Esophagus squamous epithelium (tissue), 5 donors: ENCODE data around the gene SLC18B1. TPM values are rescaled to one million over a fixed set of nuclear protein-coding genes. Genes with fewer than 3 reads are reported as not detected.

ENCODE experiments used
- DNase-seq: peaks from one replicate; lab custom pipeline; 2025; lab: John Stamatoyannopoulos, UW
- H3K27ac ChIP-seq, 4 donors: fragments of 200-600 bp; sonication (generic); one replicate each; pipeline ENCODE4 v1.5.1; 2016 to 2019; ENCODE audit warnings: mild to moderate bottlenecking in 1 of 4
- H3K27me3 ChIP-seq, 4 donors: fragments of 200-600 bp; sonication (generic); 1 replicate in 3 of 4; 2 replicates in 1 of 4; pipeline versions ENCODE4 v1.5.1 to v1.6.0; 2017 to 2021; ENCODE audit warnings: antibody characterized with exemption in 1 of 4
- H3K36me3 ChIP-seq, 3 donors: fragments of 200-600 bp; sonication (generic); one replicate each; pipeline ENCODE4 v1.5.1; 2016 to 2019
- H3K4me1 ChIP-seq, 3 donors: fragments of 200-600 bp; sonication (generic); one replicate each; pipeline ENCODE4 v1.5.1; 2017 to 2019
- H3K4me3 ChIP-seq, 4 donors: fragments of 200-600 bp; sonication (generic); 1 replicate in 3 of 4; 2 replicates in 1 of 4; pipeline ENCODE4 v1.5.1; 2016 to 2019; ENCODE audit warnings: mild to moderate bottlenecking in 2 of 4, moderate library complexity in 1 of 4
- H3K9me3 ChIP-seq, 3 donors: fragments of 200-600 bp; sonication (generic); one replicate each; pipeline ENCODE4 v1.5.1; 2016 to 2019
- POLR2A ChIP-seq, 4 donors: fragments of 450-650 bp; IDR thresholded peaks; one replicate each; pipeline ENCODE4 v1.6.1; 2017; ENCODE audit warnings: antibody characterized with exemption in 4 of 4, mild to moderate bottlenecking in 4 of 4, moderate library complexity in 3 of 4
- WGBS, 2 donors: methylation state at CpG; one replicate each; pipeline ENCODE4 v1.1.5; 2018; 5-methylcytosine and 5-hydroxymethylcytosine counted together
- intact Hi-C: fragments of 100-400 bp; cut with DNase I; formaldehyde crosslinking; loops from one replicate; pipeline ENCODE4 v1.15.0; 2022
- total RNA-seq, 4 donors: library from RNA; depleted of rRNA; stranded (reverse); fragments of >200 nt; gene quantifications; one replicate each; pipeline ENCODE4 v1.1.0, GENCODE V29; 2016
- TF ChIP-seq, protein P1 (sequence below), 6 experiments: fragments of 450-650 bp in 4 of 6; fragments of 200-600 bp in 2 of 6; sonication (generic) in 2 of 6; IDR thresholded peaks; one replicate each; pipeline ENCODE4 v1.5.1; 2016 to 2019; ENCODE audit warnings: antibody characterized with exemption in 6 of 6, mild to moderate bottlenecking in 4 of 6, moderate library complexity in 4 of 6
- donor health status: DM: yes; HTN: yes; CAD: no.

Gene SLC18B1
- total RNA-seq, 4 donors from 2014 or later: 11.2 to 28.7 (median 16.8) TPM

DNA sequence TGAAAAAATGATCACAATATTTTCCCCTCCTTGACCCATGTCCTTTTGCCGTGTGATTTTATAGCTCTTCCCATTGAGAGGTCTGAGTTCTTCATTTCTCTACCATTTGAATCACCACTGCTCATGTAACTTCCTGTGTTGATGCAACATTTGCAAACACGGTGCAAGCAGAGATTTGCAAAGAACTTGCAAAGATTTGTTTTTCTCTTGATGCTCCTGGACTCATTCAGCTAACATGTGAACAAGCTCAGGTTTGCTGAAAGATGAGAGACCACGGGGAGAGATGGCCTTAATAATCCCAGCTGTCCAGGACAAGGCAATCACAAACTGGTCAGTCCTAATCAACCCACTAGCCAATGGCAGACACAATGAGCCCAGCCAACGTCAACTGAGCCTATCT lies 49.3 kb downstream of the SLC18B1 start:
- TF ChIP-seq, protein P1, sequence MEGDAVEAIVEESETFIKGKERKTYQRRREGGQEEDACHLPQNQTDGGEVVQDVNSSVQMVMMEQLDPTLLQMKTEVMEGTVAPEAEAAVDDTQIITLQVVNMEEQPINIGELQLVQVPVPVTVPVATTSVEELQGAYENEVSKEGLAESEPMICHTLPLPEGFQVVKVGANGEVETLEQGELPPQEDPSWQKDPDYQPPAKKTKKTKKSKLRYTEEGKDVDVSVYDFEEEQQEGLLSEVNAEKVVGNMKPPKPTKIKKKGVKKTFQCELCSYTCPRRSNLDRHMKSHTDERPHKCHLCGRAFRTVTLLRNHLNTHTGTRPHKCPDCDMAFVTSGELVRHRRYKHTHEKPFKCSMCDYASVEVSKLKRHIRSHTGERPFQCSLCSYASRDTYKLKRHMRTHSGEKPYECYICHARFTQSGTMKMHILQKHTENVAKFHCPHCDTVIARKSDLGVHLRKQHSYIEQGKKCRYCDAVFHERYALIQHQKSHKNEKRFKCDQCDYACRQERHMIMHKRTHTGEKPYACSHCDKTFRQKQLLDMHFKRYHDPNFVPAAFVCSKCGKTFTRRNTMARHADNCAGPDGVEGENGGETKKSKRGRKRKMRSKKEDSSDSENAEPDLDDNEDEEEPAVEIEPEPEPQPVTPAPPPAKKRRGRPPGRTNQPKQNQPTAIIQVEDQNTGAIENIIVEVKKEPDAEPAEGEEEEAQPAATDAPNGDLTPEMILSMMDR (IDR thresholded peaks at IDR 0.05): no peak
- no peak for TF ChIP-seq POLR2A (IDR thresholded peaks at IDR 0.05)
- Histone ChIP-seq H3K27me3 (no peaks in the 10 kb centered on the region), H3K4me3 (no peak overlapping the region), H3K36me3 (no peaks in the 10 kb centered on the region), H3K4me1 (peaks cover 0 to 4% (median 0%) of the 10 kb centered on the region in 3 donors), H3K9me3 (no peaks in the 10 kb centered on the region), H3K27ac (no peak overlapping the region)
- intact Hi-C loops: no loop called here
- DNase-seq: no peak
- 33 to 45% methylated on average over 3 to 4 of the region's 4 CpGs for WGBS, 2 donors

DNA sequence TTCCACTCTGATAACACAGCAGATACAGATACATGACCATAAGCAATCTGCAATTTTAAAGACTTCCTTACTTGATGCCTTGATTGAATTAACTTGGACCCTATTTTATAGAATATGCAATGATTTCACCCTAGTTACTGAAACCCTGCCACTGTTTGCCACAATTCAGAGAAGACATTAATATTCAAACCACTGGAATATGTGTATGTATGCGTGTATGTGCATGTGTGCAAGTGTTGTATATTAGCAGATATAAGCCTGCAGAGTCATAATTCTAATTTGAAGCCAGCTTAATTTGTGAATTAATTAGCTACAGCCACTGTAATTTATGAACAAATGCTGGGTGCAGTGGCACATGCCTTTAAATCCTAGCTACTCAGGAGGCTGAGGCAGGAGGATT lies 50.0 kb downstream of the SLC18B1 start:
- Histone ChIP-seq H3K4me3 (no peak overlapping the region), H3K27me3 (no peaks in the 10 kb centered on the region), H3K4me1 (peaks cover 0 to 4% (median 0%) of the 10 kb centered on the region in 3 donors), H3K36me3 (no peaks in the 10 kb centered on the region), H3K9me3 (no peaks in the 10 kb centered on the region), H3K27ac (no peak overlapping the region)
- intact Hi-C loops: no loop called here
- no peak for TF ChIP-seq POLR2A (IDR thresholded peaks at IDR 0.05)
- TF ChIP-seq, protein P1 (IDR thresholded peaks at IDR 0.05): no peak
- WGBS, 2 donors: 86 to 100% methylated on average over 1 of the region's 1 CpG
- DNase-seq: no peak

DNA sequence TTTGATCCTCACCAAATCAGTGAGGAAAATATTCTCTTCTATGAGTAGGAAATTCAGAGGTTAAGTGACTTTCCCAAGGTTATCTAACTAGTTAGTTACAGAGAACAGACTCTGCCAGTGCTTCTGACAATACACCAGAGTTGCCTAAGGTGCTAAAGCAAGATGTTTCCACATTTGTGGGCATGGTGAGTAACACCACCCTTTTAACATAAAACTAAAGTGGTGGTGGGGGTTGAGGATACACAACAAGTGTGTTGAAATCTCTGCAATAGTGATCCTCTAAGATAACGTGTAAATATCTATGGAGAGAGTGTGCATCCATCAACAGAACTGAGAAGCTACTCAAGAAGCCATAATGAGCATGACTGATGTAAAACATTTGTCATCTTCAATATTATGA lies 52.4 kb downstream of the SLC18B1 start:
- TF ChIP-seq POLR2A (IDR thresholded peaks at IDR 0.05): no peak
- TF ChIP-seq, protein P1 (IDR thresholded peaks at IDR 0.05): no peak
- H3K4me3 ChIP-seq: no peak overlapping the region
- WGBS, 2 donors: 40 to 42% methylated on average over 1 of the region's 1 CpG
- no peak overlapping the region for H3K27ac ChIP-seq
- intact Hi-C loops: no loop called here
- H3K9me3 ChIP-seq: no peaks in the 10 kb centered on the region
- no peak for DNase-seq
- H3K36me3 ChIP-seq: no peaks in the 10 kb centered on the region
- H3K27me3 ChIP-seq: no peaks in the 10 kb centered on the region
- H3K4me1 ChIP-seq: peaks cover 0 to 2% (median 0%) of the 10 kb centered on the region in 3 donors

DNA sequence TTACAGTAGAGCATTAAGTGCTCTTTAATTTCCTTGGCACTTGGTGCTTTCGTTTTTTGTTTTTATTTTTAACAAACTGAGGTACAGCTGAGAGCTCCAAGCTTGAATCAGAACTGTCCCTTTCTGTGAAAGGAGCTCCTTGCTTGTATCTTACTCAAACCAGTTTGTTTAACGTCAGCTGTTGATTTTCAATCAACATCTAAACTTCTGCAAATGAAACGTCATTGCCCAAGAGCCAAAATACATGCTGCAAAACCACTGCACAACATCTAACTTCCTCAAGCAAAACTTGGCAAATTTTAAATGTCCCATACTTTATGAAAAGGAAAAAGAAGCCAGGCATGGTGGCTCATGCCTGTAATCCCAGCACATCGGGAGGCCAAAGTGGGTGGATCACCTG lies 55.9 kb downstream of the SLC18B1 start:
- TF ChIP-seq, protein P1 (IDR thresholded peaks at IDR 0.05): no peak
- no peak for TF ChIP-seq POLR2A (IDR thresholded peaks at IDR 0.05)
- intact Hi-C loops: no loop called here

DNA sequence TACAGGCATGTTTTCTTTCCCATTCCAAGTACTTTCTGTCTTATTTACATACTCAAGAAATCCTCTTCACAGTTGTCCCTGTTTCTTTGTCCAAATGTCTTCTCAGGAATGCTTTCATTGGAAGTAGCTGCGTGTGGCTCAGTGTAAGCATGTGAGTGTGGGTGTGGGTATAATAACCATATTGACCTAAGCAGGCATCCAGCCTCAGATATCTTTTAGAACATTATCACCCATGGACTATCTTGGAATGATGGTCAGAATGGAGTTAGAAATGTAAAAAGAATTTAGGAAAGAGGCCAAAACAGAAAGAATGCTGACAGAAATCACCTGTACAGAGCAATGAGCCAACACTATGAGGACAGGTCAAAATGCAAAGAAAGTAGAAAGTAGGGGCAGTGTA lies 57.2 kb downstream of the SLC18B1 start:
- H3K27me3 ChIP-seq: no peaks in the 10 kb centered on the region
- peaks cover 0 to 6% (median 5%) of the 10 kb centered on the region in 3 donors for H3K4me1 ChIP-seq
- no peaks in the 10 kb centered on the region for H3K36me3 ChIP-seq
- 85% methylated on average over 1 of the region's 1 CpG; no CpG with 5 or more reads in 1 of the 2 donors for WGBS, 2 donors
- no peak overlapping the region for H3K4me3 ChIP-seq
- no peak for DNase-seq
- TF ChIP-seq, protein P1 (IDR thresholded peaks at IDR 0.05): no peak
- TF ChIP-seq POLR2A (IDR thresholded peaks at IDR 0.05): no peak
- intact Hi-C loops: no loop called here
- H3K27ac ChIP-seq: no peak overlapping the region
- H3K9me3 ChIP-seq: no peaks in the 10 kb centered on the region

More for the DNA sequence above, 55.9 kb downstream of the SLC18B1 start:
- Histone ChIP-seq H3K27ac (no peak overlapping the region), H3K4me3 (no peak overlapping the region), H3K36me3 (no peaks in the 10 kb centered on the region), H3K27me3 (no peaks in the 10 kb centered on the region), H3K9me3 (no peaks in the 10 kb centered on the region), H3K4me1 (no peaks in the 10 kb centered on the region)
- no peak for DNase-seq
- 66 to 84% methylated on average over 3 to 4 of the region's 4 CpGs for WGBS, 2 donors
